ENCODE results near the gene DCPS. TPM values are rescaled to one million over a fixed set of nuclear protein-coding genes. Genes with fewer than 3 reads are reported as not detected.
"Not testable (repeated sequence)": the region's sequence is repeated elsewhere in the genome, so short reads cannot be mapped to it uniquely, and the experiment has no call there.

DCPS gene
- total RNA-seq, 6 experiments from 2014 or later, result 19.0 to 26.6 (median 24.3) TPM

DNA sequence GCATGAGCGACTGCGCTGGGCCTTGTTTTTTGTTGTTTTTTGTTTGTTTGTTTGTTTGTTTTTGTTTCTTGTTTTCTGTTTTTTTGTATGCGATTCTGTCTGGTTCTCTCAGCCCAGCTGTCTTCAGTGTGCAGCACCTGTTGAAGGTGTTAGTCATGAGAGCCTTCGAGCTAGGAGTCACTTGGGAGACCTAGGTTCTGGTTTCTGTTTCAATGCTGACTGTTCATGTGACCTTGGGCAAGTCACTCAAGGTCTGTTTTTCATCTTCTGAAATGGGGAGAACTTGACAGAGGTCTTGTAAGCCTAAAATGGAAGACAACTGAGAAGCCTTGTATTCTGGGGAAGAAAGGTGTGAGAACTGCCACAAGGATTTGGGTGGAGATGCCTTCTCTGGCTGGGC, 1.8 kb downstream of the DCPS start:
- Mint-ChIP-seq H3K36me3 (ENCODE audit: low read depth) (peaks cover 15% of the 10 kb centered on the region), H3K4me3 (peak overlapping the region; percentile 45; the same call in 1 of the 2 replicates), H3K27ac (peak overlapping the region; percentile 33; the same call in 1 of the 2 replicates), H3K9me3 (no peaks in the 10 kb centered on the region), H3K4me1 (ENCODE audit: low read depth) (peaks cover 40% of the 10 kb centered on the region), H3K27me3 (ENCODE audit: insufficient read depth) (peaks cover 2% of the 10 kb centered on the region; the same call in 1 of the 2 replicates)
- DNase-seq, result no peak
- TF ChIP-seq CTCF (IDR thresholded peaks at IDR 0.05), result no peak

DNA sequence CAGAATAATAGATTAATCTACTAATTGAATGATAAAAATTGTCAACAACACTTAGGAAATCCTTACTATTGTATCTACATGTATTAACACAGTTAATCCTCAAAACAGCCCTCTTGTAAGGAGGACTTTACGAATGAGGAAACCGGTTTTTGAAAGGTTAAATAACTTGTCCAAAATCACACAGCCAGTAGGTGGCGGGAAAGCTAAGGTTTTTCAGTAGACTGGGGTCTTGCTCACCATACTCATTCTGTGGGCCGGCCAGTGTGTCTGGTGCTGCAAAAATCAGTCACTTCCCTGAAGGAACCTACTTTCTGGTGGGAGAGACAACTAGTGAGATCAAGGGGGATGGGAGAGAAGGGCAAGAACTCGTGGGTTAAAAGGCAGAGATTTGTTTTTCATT, 3.8 kb downstream of the DCPS start:
- TF ChIP-seq CTCF (IDR thresholded peaks at IDR 0.05), result peak; percentile 81
- Mint-ChIP-seq H3K36me3 (ENCODE audit: low read depth) (peaks cover 18% of the 10 kb centered on the region), H3K9me3 (no peaks in the 10 kb centered on the region), H3K4me1 (ENCODE audit: low read depth) (peaks cover 50% of the 10 kb centered on the region), H3K27ac (peak overlapping the region; percentile 17), H3K4me3 (peak overlapping the region; percentile 2; the same call in 1 of the 2 replicates), H3K27me3 (ENCODE audit: insufficient read depth) (peaks cover 2% of the 10 kb centered on the region; the same call in 1 of the 2 replicates)
- peak; percentile 46 for DNase-seq

- Mint-ChIP-seq H3K4me3 (no peak overlapping the region), H3K9me3 (no peaks in the 10 kb centered on the region), H3K36me3 (ENCODE audit: low read depth) (peaks cover 14% of the 10 kb centered on the region), H3K27ac (peak overlapping the region; percentile 17), H3K27me3 (ENCODE audit: insufficient read depth) (peaks cover 5% of the 10 kb centered on the region; the same call in 1 of the 2 replicates), H3K4me1 (ENCODE audit: low read depth) (peaks cover 51% of the 10 kb centered on the region)
- DNase-seq, result no peak
- no peak for TF ChIP-seq CTCF (IDR thresholded peaks at IDR 0.05)
Observed at GRCh38 chr11:126308271-126308671, 4.4 kb downstream of the DCPS start.

DNA sequence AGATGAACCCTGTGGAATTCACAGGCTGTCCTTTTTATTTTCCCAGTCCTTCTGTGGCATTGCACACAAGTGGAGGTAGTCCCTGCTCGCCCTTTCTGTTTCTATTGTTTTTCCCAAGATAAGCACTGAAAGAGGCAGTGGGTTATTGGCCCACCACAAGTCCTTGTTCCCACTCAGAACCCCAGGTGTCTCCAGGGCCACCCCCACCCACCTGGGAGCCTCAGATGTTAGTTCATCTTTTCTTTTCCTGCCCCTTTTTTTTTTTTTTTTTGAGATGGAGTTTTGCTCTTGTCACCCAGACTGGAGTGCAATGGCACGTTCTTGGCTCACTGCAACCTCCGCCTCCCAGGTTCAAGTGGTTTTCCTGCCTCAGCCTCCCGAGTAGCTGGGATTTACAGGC, 4.9 kb downstream of the DCPS start:
- not testable (repeated sequence) for DNase-seq; H3K27ac Mint-ChIP-seq; H3K9me3 Mint-ChIP-seq; H3K4me3 Mint-ChIP-seq; H3K27me3 Mint-ChIP-seq (ENCODE audit: insufficient read depth)
- Mint-ChIP-seq H3K4me1 (ENCODE audit: low read depth) (peaks cover 52% of the 10 kb centered on the region), H3K36me3 (ENCODE audit: low read depth) (peaks cover 11% of the 10 kb centered on the region; the same call in 1 of the 2 replicates)

GRCh38 chr11:126310200-126310991, 6.5 kb downstream of the DCPS start:
- H3K27me3 Mint-ChIP-seq (ENCODE audit: insufficient read depth), result peaks cover 2% of the 10 kb centered on the region; the same call in 1 of the 2 replicates
- no peak overlapping the region for H3K27ac Mint-ChIP-seq
- H3K36me3 Mint-ChIP-seq (ENCODE audit: low read depth), result peaks cover 15% of the 10 kb centered on the region; the same call in 1 of the 2 replicates
- no peak overlapping the region for H3K4me3 Mint-ChIP-seq
- peak; percentile 71 for DNase-seq
- H3K9me3 Mint-ChIP-seq, result no peaks in the 10 kb centered on the region
- peaks cover 51% of the 10 kb centered on the region for H3K4me1 Mint-ChIP-seq (ENCODE audit: low read depth)
- TF ChIP-seq CTCF (IDR thresholded peaks at IDR 0.05), result peak; percentile 96

- Mint-ChIP-seq H3K9me3 (no peaks in the 10 kb centered on the region), H3K4me1 (ENCODE audit: low read depth) (peaks cover 48% of the 10 kb centered on the region), H3K27ac (no peak overlapping the region; the same call in 1 of the 2 replicates), H3K27me3 (ENCODE audit: insufficient read depth) (peaks cover 2% of the 10 kb centered on the region; the same call in 1 of the 2 replicates), H3K4me3 (no peak overlapping the region), H3K36me3 (ENCODE audit: low read depth) (peaks cover 12% of the 10 kb centered on the region; the same call in 1 of the 2 replicates)
- TF ChIP-seq CTCF (IDR thresholded peaks at IDR 0.05), result no peak
- no peak for DNase-seq
Observed at GRCh38 chr11:126310992-126311310, 7.1 kb downstream of the DCPS start.
